HEK293 (cell line): ENCODE measurements around the gene CHST15.

Source experiments
- CTCF ChIA-PET: fragments of 350-600 bp; formaldehyde crosslinking; extraction: SDS; loops from one replicate; lab custom pipeline; 2021; ENCODE audit warnings: antibody characterized with exemption; lab: Yijun Ruan, JAX
- POLR2A ChIA-PET: fragments of 300-600 bp; formaldehyde crosslinking; extraction: SDS; loops from one replicate; lab custom pipeline; 2020; ENCODE audit warnings: antibody characterized with exemption, inconsistent platforms; lab: Yijun Ruan, JAX
- H3K27ac ChIP-seq: fragments of 200-500 bp; sonication (Bioruptor generic); 2 replicates; pipeline ENCODE4 v1.5.1; 2014; ENCODE audit warnings: low read depth, low read length, control low read depth, inconsistent platforms; ENCODE audit errors: extremely low read depth
- H3K36me3 ChIP-seq, 2 experiments: fragments of 200-500 bp in 1 of 2; sonication (Bioruptor generic) in 1 of 2; 1 replicate in 1 of 2; 2 replicates in 1 of 2; pipeline ENCODE4 v1.5.1; 2014 to 2017; ENCODE audit warnings: inconsistent platforms in 2 of 2, low read length in 2 of 2; ENCODE audit not compliant: control insufficient read depth in 2 of 2, insufficient read depth in 1 of 2
- H3K4me1 ChIP-seq: fragments of 200-500 bp; sonication (Bioruptor generic); 2 replicates; pipeline ENCODE4 v1.5.1; 2014; ENCODE audit warnings: mild to moderate bottlenecking, low read length, inconsistent platforms; ENCODE audit not compliant: control insufficient read depth, insufficient read depth
- H3K4me3 ChIP-seq: 2 replicates; pipeline ENCODE4 v1.5.1; 2011; ENCODE audit warnings: low read depth, mild to moderate bottlenecking, control low read depth, low read length, moderate library complexity
- H3K9me3 ChIP-seq: fragments of 200-500 bp; sonication (Bioruptor generic); 2 replicates; pipeline ENCODE4 v1.5.1; 2014; ENCODE audit warnings: low read depth, low read length, inconsistent platforms; ENCODE audit not compliant: control insufficient read depth, insufficient read depth
- BCL11B ChIP-seq: fragments of 450-650 bp; formaldehyde crosslinking; IDR thresholded peaks from 2 replicates; pipeline ENCODE4 v1.5.1; 2016; ENCODE audit warnings: low read depth, missing biosample characterization, missing genetic modification characterization
- ELK4 ChIP-seq: IDR thresholded peaks from 2 replicates; pipeline ENCODE4 v1.6.1; 2011; ENCODE audit warnings: mild to moderate bottlenecking, low read depth, low read length, borderline replicate concordance
- FEZF1 ChIP-seq: fragments of 450-650 bp; formaldehyde crosslinking; IDR thresholded peaks from 2 replicates; pipeline ENCODE4 v1.5.1; 2016; ENCODE audit warnings: missing biosample characterization, missing genetic modification characterization
- KLF10 ChIP-seq: fragments of 450-650 bp; IDR thresholded peaks from 2 replicates; pipeline ENCODE4 v1.5.1; 2018; ENCODE audit warnings: missing biosample characterization, mild to moderate bottlenecking, missing genetic modification characterization
- REPIN1 ChIP-seq: fragments of 450-650 bp; formaldehyde crosslinking; IDR thresholded peaks from 2 replicates; pipeline ENCODE4 v1.5.1; 2017; ENCODE audit warnings: missing biosample characterization, missing genetic modification characterization, low read depth
- ZNF132 ChIP-seq: fragments of 450-650 bp; formaldehyde crosslinking; IDR thresholded peaks from 2 replicates; pipeline ENCODE4 v1.5.1; 2017; ENCODE audit warnings: missing biosample characterization, missing genetic modification characterization, borderline replicate concordance
- ZNF138 ChIP-seq: fragments of 450-650 bp; formaldehyde crosslinking; IDR thresholded peaks from 2 replicates; pipeline ENCODE4 v1.5.1; 2016; ENCODE audit warnings: missing biosample characterization, missing genetic modification characterization, borderline replicate concordance
- ZNF148 ChIP-seq: fragments of 450-650 bp; formaldehyde crosslinking; IDR thresholded peaks from 2 replicates; pipeline ENCODE4 v1.5.0; 2017; ENCODE audit warnings: missing biosample characterization, missing genetic modification characterization, borderline replicate concordance
- ZNF157 ChIP-seq: fragments of 450-650 bp; formaldehyde crosslinking; IDR thresholded peaks from 2 replicates; pipeline ENCODE4 v1.5.1; 2016; ENCODE audit warnings: missing biosample characterization, missing genetic modification characterization
- ZNF18 ChIP-seq: fragments of 450-650 bp; formaldehyde crosslinking; IDR thresholded peaks from 2 replicates; pipeline ENCODE4 v1.5.1; 2016; ENCODE audit warnings: missing biosample characterization, missing genetic modification characterization
- ZNF221 ChIP-seq: fragments of 450-650 bp; formaldehyde crosslinking; IDR thresholded peaks from 2 replicates; pipeline ENCODE4 v1.5.1; 2017; ENCODE audit warnings: missing biosample characterization, missing genetic modification characterization, borderline replicate concordance
- ZNF280C ChIP-seq: fragments of 450-650 bp; formaldehyde crosslinking; IDR thresholded peaks from 2 replicates; pipeline ENCODE4 v1.5.1; 2016; ENCODE audit warnings: missing biosample characterization, missing genetic modification characterization
- ZNF362 ChIP-seq: fragments of 450-650 bp; formaldehyde crosslinking; IDR thresholded peaks from 2 replicates; pipeline ENCODE4 v1.5.1; 2016; ENCODE audit warnings: missing biosample characterization, missing genetic modification characterization
- ZNF404 ChIP-seq: fragments of 450-650 bp; formaldehyde crosslinking; IDR thresholded peaks from 2 replicates; pipeline ENCODE4 v1.5.1; 2017; ENCODE audit warnings: missing biosample characterization, missing genetic modification characterization
- ZNF426 ChIP-seq: fragments of 450-650 bp; formaldehyde crosslinking; IDR thresholded peaks from 2 replicates; pipeline ENCODE4 v1.5.1; 2017; ENCODE audit warnings: missing biosample characterization, missing genetic modification characterization, mild to moderate bottlenecking, inconsistent platforms, moderate library complexity
- ZNF433 ChIP-seq: fragments of 450-650 bp; formaldehyde crosslinking; IDR thresholded peaks from 2 replicates; pipeline ENCODE4 v1.5.1; 2016; ENCODE audit warnings: missing biosample characterization, missing genetic modification characterization, low read depth
- ZNF629 ChIP-seq: fragments of 450-650 bp; formaldehyde crosslinking; IDR thresholded peaks from 2 replicates; pipeline ENCODE4 v1.5.1; 2017; ENCODE audit warnings: missing biosample characterization, missing genetic modification characterization
- ZNF645 ChIP-seq: fragments of 450-650 bp; formaldehyde crosslinking; IDR thresholded peaks from 2 replicates; pipeline ENCODE4; 2016; ENCODE audit warnings: missing biosample characterization, missing genetic modification characterization
- ZNF843 ChIP-seq: fragments of 450-650 bp; formaldehyde crosslinking; IDR thresholded peaks from 2 replicates; pipeline ENCODE4 v1.5.1; 2016; ENCODE audit warnings: missing biosample characterization, missing genetic modification characterization

The CHST15 gene

DNA sequence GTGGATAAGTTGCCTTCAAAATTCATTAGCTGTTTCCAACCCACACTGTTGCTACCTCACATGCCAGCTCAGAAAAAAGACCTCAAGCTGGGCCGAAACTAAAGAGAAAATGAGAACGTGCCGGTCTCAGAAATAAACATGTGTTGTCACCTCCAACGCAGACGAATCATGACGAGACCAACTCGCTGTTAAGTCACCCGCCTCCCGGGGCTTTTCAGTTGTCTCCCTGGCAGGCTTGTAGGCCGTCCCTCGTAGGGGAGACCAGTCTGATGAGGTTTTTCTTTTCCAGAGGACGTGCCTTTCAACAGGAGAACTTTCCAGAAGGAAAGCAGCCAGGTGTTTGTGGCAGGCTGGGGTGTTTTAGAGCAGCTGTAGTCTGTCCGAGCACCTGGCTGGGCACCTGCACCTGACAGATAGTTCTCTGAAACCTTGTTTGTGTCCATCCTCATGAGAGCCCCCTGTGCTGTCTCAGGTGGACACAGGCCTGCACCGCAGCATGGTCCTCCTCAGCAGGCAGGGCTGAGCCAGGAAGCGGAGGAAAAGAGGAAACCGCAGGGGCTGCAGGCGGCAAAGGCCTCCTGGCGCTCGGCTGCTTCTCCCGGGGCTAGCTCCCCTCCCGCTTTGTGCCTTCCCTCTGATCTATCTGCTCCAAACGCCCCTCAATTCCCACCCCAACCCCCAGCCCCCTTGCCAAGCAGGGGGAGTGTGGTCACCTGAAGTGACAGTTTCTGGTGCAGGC, 78.8 kb downstream of the CHST15 start (continued):
- no peak for TF ChIP-seq ZNF629 (tag by site-specific recombination)
- TF ChIP-seq ZNF18 (tag by site-specific recombination) = no peak

DNA sequence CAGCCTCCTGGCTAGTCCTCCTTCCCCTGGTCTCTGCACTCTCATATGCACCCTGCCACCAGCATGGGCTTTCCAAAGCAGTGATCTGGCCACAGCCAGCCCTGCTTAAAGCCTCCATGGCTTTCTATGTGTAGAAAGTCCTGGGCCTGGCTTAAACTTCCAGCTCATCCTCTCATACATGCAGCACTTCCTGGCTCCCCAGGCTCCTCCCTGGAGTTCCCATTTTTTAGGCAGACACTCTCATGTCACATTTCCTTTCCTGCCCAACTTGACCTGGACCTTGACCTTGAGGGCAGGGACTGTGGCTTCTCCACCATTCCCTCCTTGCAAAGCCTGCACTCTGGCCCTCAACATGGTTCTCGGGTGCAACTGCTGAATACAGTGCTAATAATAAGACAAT, 79.5 kb downstream of the CHST15 start:
- CTCF ChIA-PET = interaction anchor here (0.6 to 1.2 kb wide), 2 partner anchors 18 to 119 kb away, joined by 4 to 7 read pairs; no protein-coding TSS in a partner anchor
- H3K4me3 ChIP-seq = no peak overlapping the region
- no peaks in the 10 kb centered on the region for H3K4me1 ChIP-seq
- POLR2A ChIA-PET = no interaction called here
- no peak overlapping the region for H3K27ac ChIP-seq
- no peaks in the 10 kb centered on the region for H3K9me3 ChIP-seq
- peaks cover 3 to 47% of the 10 kb centered on the region in 2 experiments; a peak in 1 of 3 replicates for H3K36me3 ChIP-seq
- TF ChIP-seq ZNF404 (tag by site-specific recombination) = no peak
- TF ChIP-seq BCL11B (tag by site-specific recombination) = no peak

DNA sequence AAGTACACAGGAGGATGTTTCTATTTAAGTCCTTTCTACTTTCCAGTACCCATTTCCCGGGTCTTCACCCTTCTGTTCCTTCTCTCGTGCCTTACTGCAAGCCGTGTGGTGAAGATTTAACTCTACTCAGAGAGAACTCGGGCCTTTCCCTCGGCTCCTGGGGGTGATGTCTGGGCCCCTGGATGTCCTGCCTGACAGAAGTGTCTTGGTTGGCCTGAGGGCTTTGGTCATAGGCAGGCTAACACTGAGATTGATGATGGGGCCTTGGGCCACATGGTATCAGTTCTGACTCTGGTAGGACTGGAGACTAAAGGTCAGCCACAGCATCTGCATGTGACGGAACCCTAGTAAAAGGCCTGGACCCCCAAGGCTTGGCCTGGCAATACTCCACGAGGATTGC, 80.4 kb downstream of the CHST15 start:
- ChIA-PET POLR2A (no interaction called here), CTCF (no interaction called here)
- H3K27ac ChIP-seq = no peak overlapping the region
- H3K36me3 ChIP-seq = peaks cover 3 to 51% of the 10 kb centered on the region in 2 experiments; a peak in 1 of 3 replicates
- TF ChIP-seq KLF10 = no peak
- no peak for TF ChIP-seq ZNF148 (tag by site-specific recombination)
- no peak for TF ChIP-seq REPIN1 (tag by site-specific recombination)
- no peaks in the 10 kb centered on the region for H3K9me3 ChIP-seq
- no peak overlapping the region for H3K4me3 ChIP-seq
- H3K4me1 ChIP-seq = no peaks in the 10 kb centered on the region

DNA sequence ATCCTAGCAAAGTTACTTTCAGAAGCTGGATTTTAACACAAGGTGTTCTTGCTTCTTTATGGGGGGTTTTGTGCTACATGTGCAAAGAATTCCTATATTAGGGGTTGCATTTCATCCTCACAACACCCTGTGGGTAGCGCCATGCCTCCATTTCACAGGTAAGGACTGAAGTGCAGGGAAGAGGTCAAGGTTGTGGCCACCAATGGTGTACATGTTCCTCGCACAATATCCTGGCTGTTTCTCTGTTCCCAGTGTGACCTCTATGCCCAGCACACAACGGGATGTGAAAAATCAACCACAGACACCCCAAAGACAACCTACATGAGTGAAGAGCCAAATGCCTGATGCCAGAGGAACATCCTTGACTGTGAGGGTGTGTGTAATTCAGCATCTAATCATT, 80.8 kb downstream of the CHST15 start:
- H3K4me3 ChIP-seq = no peak overlapping the region
- H3K9me3 ChIP-seq = no peaks in the 10 kb centered on the region
- H3K36me3 ChIP-seq = peaks cover 3 to 53% of the 10 kb centered on the region in 2 experiments; a peak in 1 of 3 replicates
- no peak overlapping the region for H3K27ac ChIP-seq
- ChIA-PET POLR2A (no interaction called here), CTCF (no interaction called here)
- no peaks in the 10 kb centered on the region for H3K4me1 ChIP-seq
- no peak for TF ChIP-seq ZNF138 (tag by site-specific recombination)
- no peak for TF ChIP-seq ZNF132 (tag by site-specific recombination)
- no peak for TF ChIP-seq ZNF157 (tag by site-specific recombination)
- TF ChIP-seq ZNF645 = no peak
- no peak for TF ChIP-seq ZNF843 (tag by site-specific recombination)
- no peak for TF ChIP-seq ZNF433 (tag by site-specific recombination)
- no peak for TF ChIP-seq ELK4
- TF ChIP-seq ZNF221 = no peak
- no peak for TF ChIP-seq ZNF280C (tag by site-specific recombination)
- no peak for TF ChIP-seq FEZF1
- no peak for TF ChIP-seq ZNF426 (tag by site-specific recombination)
- TF ChIP-seq ZNF362 (tag by site-specific recombination) = no peak
